GM19372 (cell line): Measurements from ENCODE around the gene C6orf89.

Source experiments
- ATAC-seq: cut with Tn5 transposase; IDR thresholded peaks from one replicate; pipeline ENCODE4 v1.9.1; 2021; ENCODE audit warnings: mild to moderate bottlenecking, low read depth, moderate library complexity; ENCODE audit not compliant: unreplicated experiment

C6orf89 gene

DNA sequence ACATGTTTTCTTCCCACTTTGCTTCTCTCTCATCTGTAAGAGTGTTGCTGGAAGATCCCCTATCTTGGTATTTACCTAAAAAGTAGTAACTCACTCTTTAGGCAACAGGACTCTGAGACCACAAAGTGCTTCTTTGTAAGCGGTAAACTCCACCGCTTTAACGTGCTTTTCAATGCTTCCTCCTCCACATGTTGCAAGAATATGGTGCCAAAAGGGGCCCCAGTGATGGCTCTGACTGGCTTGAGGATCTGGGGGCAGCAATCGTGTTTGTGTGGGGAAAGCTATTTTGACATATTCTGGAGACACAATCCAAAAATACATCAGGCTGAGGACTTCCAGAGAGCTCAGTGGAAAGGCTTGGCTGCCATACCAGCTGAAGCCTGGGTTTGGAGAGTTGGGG lies 34.1 kb upstream of the C6orf89 start:
- no peak for ATAC-seq

DNA sequence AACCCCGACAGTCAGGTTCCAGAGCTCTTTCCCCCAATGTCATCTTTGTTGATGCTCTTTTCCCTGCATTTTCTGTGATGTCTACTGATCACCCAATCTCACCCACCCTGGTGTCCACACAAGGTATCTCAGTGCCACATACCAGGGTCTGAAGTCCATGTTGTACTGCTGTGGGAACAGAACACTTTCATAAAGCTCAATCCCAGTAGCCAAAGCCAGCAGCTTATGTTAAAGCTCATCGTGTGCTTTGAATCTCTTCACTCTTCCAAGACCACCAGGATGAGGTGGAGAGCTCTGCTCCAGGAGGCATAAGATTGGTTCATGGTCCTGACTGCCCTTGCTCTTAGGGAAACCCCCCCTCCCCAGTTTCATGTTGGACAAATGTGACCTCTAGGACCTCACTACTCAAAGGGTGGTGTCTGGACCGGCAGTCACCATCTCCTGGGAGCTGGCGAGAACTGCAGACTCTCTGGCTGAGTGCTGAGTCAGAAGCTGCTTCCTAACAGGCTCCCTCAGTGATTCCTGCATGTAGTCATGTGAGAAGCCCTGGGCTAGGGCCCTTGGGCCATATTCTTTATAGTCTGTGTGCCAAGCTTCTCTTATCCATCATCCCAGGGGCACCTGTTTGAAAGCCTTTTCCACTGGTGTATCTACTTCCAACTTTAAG lies 33.1 kb upstream of the C6orf89 start:
- ATAC-seq = no peak

- no peak for ATAC-seq
Measured at GRCh38 chr6:36853325-36853724, 32.4 kb upstream of the C6orf89 start.

GRCh38 chr6:36855750-36856149 lies 30.0 kb upstream of the C6orf89 start:
- ATAC-seq = no peak

- no peak for ATAC-seq
Measured at GRCh38 chr6:36856277-36856676, 29.5 kb upstream of the C6orf89 start.

DNA sequence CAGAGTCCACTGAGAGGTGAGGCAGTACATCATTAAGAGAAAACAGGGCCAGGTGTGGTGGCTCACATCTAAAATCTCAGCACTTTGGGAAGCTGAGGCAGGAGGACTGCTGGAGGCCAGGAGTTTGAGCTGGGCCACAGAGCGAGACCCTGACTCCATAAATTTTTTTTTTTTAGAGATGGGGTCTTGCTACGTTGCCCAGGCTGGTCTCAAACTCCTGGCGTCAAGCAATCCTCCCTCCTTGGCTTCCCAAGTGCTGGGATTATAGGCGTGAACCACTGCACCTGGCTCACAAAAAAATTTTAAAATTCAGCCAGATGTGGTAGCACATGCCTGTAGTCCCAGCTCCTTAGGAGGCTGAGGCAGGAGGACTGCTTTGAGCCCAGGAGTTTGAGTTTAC lies 28.4 kb upstream of the C6orf89 start:
- no peak for ATAC-seq

DNA sequence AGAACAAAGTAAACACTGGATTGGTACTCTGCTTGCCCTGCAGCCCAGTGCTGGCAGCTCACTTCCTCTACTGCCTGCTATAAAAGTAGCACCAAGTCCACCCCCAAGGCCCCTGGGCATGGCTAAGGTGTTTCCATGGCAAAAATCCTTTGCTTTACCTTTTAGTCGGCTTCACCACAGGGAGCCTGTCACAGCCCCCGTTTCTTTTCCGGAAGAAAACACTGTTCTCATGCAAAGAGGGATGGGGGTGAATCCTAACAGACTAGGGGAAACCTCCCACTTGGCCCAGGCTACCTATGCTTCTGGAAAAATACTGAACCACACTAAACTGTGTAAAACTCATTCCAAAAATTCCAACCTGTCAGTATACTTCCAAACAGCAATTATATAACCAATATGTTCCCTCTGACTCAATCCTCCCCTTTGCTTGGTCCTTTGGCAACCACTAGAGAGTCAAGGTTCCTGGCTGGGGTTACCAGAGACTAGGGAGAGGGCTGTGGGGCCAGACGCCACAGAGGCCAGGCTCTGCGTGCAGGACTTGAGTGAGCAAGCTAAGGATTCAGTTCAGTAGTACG lies 27.3 kb upstream of the C6orf89 start:
- ATAC-seq = no peak

DNA sequence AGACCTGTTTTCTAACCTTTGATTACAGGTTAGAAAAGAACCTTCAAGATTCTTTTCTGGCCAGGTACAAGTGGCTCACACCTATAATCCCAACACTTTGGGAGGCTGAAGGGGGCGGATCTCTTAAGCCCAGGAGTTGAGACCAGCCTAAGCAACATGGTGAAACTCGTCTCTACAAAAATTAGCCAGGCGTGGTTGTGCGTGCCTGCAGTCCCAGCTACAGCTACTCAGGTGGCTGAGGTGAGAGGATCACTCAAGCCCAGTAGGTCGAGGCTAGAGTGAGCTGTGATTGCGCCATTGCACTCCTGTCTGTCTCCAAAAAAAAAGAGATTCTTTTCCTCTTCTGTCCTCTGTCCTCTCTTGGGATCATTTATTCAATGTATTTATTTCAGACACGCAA lies 25.6 kb upstream of the C6orf89 start:
- no peak for ATAC-seq

DNA sequence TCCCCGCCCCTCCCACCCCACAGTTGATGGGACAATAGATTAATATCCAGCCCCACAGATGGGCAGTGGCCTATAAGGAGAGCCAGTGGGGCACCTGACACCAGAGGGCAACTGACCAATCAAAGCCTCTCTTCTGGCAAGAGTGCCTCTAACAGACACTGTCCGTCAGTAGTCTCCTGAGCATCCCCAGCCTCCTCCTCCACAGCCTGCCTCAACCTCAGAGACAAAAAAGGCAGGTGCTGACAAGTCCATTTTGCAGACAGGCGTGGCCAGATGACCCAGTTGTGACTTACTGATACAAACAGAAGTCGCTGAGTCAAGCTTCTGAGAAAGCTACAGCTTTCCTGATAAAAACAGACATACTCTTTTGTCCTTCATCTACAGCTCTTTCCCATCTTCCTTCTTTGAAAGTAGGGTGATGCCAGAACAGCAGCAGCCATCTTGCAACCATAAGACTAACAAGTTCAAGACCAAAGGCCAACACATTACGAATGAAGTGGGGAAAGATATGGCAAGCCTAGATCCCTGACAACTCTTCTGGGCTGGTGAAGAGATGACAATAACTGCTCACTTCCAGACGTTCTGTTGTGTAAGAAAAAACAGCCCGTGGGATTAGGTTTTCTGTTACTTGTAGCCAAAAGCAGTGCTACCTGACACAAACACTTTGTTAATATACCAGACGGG lies 23.4 kb upstream of the C6orf89 start:
- ATAC-seq = no peak

DNA sequence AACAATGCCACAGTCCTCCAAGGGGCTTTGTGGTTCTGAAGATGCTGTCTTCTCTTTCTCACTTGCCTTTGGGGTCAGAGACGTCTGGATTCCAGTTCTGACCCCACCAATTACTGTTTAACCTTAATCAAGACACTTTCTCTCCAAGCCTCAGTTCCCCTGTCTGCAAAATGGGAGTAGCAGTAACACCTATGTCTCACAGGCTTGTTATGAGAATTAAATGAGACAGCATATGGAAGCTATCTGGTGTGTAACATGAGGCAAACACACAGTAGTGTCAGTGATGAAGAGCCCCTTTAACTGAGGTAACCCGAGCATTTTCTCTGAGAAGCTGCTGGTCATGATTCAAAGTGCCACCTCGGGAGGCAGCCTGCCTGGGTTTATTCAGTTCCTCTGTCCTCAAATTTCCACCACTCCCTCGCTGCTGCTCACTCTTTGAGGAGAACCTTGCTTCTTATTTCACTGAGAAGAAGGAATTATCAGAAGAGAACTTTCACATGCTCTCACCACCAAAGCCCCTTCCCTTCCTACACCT lies 22.8 kb upstream of the C6orf89 start:
- ATAC-seq = no peak

DNA sequence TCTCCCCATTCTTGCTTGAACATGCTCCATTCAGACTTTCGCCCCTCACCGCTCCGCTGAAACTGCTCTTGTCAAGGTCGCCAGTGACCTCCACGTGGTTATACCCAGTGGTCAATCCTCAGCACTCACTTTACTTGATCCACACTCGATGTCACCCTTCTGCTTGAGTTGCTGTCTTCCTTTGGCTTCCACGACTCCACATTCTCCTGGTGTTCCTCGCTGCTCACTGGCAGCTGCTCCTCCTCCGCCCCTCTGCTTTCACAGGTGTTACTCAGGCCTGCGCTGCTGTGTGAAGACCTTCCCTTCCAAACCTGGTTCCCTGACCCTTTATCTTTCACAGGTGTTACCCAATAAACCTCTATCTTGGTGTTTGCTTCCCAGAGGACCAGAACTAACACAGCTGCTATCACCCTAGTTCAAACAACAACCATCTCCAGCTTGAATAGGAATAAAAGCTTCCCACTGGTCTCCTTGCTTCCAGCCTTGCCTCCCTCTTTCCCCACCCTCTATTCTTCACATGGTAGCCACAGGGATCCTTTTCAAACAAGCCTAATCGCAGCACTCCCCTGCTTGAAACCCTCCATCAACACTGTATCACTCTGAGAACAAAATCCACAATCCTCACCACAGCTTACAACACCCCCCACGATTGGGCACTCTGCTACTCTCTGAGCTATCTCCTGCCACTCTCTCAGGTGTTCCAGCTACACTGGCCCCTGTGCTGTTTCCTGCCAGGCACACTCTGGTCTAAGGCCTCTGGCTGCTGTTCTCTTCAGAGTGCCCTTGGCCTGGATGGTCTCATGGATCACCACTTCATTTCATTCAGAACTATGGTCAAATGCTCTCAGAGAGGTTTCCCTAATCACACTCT lies 21.8 kb upstream of the C6orf89 start:
- ATAC-seq = no peak

GRCh38 chr6:36865835-36866234 lies 19.9 kb upstream of the C6orf89 start:
- ATAC-seq = no peak

- no peak for ATAC-seq
Measured at GRCh38 chr6:36867471-36868224, 18.1 kb upstream of the C6orf89 start.

DNA sequence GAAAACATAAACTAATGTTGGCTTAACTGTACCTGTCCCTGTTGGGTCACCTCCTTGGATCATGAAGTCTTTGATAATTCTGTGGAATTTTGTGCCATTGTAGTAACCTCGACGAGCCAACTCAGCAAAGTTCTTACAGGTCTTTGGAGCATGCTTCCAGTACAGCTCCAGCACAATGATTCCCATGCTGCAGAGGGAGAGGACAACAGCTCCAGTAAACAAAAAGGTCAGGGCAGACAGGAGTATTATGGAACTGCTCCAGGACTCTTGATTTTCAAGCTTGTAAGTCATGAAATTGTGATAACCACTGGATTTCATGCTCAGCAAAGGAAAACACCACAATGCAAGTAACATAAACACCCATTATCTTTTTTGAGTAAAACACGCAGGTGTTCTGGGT lies 14.1 kb upstream of the C6orf89 start:
- no peak for ATAC-seq

- ATAC-seq = no peak
Measured at GRCh38 chr6:36873115-36873514, 12.6 kb upstream of the C6orf89 start.

- no peak for ATAC-seq
Measured at GRCh38 chr6:36873612-36874442, 11.9 kb upstream of the C6orf89 start.

GRCh38 chr6:36874443-36875249 lies 11.1 kb upstream of the C6orf89 start, which contains the start of gene PPIL1:
PPIL1 (minus strand) TSS chr6:36874803; CDS start chr6:36874772, 31 bp downstream.
- peak; percentile 84 for ATAC-seq

DNA sequence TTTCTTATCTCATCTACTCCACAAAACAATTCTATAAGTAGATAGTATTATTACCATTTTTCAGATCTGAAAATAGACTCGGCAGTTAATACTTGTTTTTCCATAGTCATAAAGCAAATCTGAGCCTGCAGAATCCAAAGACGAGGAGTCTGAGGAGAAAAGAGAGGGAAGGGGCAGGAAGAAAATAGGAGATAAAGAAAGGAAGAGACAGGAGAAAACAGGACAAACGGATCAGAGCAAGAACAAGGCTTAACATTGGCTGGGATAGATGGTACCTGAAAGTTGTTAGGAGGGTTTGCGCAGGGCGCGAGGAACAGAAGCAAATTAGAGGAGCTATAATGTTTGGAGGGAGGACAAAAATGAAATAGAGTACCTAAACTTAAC lies 10.5 kb upstream of the C6orf89 start:
- ATAC-seq = no peak
